ENCODE measurements around the gene TXNL4A.

Gene TXNL4A

DNA sequence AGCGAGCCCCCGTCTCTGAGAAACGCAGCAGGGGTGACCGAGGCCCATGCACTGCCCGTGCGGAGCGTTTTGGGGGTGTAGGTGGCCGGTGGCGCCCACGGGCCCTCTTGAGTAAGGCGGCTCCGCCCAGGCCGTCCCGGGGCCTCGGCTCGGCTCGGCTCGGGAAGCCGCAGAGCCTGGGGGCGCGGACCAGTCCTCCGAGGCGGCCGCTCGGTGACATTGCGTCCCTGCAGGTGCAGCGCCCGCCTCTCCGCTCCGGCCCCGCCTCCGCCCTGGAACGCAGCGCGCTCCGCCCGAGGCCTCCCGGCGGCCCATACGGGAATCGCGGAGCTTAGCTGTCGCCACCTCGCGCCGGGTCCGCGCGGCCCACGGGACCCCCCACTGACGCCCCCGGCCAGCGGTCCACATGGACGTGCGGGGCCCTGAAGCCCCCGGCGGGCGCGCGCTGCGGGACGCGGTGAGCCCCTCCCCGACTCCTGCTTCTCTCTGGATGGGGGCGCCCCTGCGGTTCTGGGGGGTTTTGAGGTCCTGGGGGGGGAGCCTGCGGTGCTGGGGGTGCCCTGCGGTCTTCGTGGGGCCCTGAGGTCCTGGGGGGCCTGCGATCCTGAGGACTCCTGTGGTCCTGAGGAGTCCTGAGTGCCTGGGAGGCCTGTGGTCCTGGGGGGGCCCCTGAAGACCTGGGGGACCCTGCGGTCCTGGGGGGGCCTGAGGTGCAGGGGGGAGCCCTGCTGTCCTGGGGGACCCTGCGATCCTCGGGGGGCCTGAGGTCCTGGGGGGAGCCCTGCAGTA lies 23.8 kb downstream of the TXNL4A start, which contains the start of gene HSBP1L1:
HSBP1L1 (plus strand) TSS at position 314 of the 789 bp plus-strand sequence; CDS start at position 407, 93 bp downstream.
- no peak for DNase-seq (ENCODE audit: low read depth, low spot score)

DNA sequence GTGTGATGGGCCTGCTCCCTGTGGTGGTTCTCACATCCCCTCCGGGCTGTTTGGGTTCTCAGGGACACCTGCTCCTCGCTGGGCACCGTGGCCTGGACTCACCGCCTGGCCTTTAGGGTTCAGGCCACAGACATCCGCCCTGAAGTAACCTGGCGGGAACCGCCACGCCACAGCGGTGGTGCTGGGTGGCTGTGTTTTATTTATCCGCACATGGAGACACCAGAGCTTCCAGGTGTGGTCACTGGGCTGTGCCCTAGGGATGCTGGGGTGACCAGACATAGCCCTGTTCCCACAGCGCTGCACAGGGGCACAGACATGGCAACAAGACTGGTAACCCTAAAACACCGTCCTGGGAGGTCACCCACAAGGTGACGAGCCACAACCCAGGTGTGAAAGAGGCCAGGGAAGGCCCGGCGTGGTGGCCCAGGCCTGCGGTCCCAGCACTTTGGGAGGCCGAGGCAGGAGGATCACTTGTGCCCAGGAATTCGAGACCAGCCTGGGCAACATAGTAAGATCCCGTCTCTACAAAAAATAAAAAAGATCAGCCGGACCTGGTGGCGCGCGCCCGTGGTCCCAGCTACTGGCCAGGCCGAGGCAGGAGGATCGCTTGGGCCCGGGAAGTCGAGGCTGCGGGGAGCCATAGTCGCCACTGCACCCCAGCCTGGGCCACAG lies 24.6 kb downstream of the TXNL4A start:
- DNase-seq (ENCODE audit: low read depth, low spot score): no peak

DNA sequence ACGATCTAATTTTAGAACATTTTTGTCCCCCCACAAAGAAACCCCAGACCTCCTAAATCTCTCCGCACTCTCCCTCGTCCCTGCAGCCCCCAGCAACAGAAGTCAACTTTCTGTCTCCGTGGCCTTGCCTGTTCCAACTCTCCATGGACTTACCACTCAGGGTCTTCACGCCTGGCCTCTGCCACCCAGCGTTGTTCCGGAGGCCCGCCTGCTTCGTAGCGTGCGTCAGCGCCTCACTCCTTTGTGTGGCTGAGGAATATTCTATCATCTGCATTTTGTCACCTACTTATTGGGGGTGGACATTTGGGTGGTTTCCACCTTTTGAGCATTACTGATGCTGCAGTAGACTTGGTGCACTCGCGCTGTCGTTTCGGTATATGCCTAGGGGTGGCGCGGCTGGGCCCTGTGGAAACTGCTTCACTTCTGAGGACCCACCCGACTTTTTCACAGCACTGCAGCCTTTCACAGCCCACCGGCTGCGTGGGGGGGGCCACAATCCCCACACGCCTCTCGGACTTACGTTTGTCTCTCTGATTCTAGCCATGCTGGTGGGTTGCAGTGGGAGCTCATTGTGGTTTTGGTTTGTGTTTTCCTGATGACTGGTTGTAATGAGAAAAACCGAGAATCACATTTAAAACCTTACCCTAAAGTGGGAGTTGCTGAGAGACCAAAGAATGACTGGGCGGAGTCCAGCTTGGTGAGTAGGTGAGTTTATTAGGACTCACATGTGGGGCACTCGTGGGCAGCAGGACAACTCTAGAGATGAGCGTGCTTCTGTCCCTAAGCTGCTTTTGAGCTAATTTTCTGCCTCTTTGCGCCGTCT lies 25.3 kb downstream of the TXNL4A start:
- DNase-seq (ENCODE audit: low read depth, low spot score): no peak

GRCh38 chr18:79962311-79962710 lies 26.1 kb downstream of the TXNL4A start:
- no peak for DNase-seq (ENCODE audit: low read depth, low spot score)

- no peak for DNase-seq (ENCODE audit: low read depth, low spot score)
These were observed 26.7 kb downstream of the TXNL4A start for GRCh38 chr18:79961527-79962291.

DNA sequence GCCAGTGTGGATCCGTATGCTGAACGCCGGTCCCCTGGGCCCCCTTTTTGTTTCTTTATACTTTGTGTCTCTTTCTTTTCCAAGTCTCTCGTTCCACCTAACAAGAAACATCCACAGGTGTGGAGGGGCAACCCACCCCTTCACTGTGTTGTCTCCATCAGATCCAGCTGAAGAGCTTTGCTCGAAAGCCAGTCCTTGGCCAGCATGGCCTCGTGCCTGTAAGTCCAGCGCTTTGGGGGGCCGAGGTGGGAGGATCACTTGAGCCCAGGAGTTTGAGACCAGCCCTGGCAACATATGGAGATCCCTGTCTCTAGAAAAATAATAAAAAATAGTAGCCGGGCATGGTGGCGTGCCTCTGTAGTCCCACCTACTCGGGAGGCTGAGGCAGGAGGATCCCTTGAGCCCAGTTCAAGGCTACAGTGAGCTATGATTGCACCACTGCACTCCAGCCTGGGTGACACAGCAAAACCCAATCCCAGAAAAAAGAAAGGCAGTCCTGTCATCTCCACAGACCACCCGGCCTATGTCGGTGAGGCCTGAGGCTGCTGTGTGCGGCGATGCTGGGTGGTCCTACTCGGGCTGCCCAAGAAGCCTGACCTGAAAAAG lies 27.3 kb downstream of the TXNL4A start:
- DNase-seq (ENCODE audit: low read depth, low spot score): no peak

DNA sequence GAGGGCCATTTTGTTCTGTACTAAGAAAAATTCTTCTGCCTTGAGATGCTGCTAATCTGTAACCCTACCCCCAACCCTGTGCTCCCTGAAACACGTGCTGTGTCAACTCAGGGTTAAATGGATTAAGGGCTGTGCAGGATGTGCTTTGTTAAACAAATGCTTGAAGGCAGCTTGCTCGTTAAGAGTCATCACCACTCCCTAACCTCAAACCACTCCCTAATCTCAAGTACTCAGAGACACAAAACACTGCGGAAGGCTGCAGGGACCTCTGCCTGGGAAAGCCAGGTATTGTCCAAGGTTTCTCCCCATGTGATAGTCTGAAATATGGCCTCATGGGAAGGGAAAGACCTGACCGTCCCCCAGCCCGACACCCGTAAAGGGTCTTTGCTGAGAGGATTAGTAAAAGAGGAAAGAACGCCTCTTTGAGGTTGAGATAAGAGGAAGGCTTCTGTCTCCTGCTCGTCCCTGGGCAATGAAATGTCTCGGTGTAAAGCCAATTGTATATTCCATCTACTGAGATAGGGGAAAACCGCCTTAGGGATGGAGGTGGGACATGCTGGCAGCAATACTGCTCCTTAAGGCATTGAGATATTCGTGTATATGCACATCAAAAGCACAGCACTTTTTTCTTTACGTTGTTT lies 28.1 kb downstream of the TXNL4A start:
- peak; percentile 35 for DNase-seq (ENCODE audit: low read depth, low spot score)

DNA sequence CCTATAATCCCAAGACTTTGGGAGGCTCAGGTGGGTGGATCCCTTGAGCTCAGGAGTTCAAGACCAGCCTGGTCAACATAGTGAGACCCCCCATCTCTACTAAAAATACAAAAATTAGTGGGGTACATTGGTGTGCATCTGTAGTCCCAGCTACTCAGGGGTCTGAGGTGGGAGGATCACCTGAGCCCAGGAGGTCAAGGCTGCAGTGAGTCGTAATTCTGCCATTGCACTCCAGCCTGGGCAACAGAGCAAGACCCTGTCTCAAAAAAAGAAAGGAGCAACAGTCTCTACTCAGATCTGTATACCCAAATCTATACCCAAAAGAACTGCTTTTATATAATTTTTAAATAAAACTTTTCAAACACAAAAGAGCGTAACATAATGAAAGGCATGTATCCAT lies 29.4 kb downstream of the TXNL4A start:
- DNase-seq (ENCODE audit: low read depth, low spot score): no peak

- DNase-seq (ENCODE audit: low read depth, low spot score): no peak
These were observed 32.1 kb downstream of the TXNL4A start for GRCh38 chr18:79956276-79956675.

DNA sequence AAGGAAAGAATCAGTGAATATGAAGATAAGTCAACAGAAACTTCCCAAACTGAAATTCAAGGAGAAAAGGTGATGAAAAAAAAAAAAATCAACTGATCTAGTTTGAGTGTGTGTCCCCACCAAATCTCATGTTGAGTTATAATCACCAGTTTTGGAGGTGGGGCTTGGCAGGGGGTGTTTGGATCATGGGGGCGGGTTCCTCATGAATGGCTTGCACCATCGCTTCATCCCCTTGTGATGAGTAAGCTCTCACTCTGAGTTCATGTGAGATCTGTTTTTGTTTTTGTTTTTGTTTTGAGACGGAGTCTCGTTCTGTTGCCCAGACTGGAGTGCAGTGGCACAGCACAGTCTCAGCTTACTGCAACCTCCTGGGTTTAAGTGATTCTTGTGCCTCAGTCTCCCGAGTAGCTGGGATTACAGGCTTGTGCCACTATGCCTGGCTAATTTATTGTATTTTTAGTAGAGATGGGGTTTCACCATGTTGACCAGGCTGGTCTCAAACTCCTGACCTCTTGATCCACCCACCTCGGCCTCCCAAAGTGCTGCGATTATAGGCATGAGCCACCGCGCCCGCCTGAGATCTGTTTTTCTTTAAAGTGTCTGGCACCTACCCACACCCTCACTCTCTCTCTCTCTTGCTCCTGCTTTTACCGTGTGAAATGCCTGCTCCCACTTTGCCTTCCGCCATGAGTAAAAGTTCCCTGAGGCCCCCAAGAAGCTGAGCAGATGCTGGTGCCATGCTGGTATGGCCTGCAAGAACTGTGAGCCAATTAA lies 32.9 kb downstream of the TXNL4A start:
- DNase-seq (ENCODE audit: low read depth, low spot score): no peak

DNA sequence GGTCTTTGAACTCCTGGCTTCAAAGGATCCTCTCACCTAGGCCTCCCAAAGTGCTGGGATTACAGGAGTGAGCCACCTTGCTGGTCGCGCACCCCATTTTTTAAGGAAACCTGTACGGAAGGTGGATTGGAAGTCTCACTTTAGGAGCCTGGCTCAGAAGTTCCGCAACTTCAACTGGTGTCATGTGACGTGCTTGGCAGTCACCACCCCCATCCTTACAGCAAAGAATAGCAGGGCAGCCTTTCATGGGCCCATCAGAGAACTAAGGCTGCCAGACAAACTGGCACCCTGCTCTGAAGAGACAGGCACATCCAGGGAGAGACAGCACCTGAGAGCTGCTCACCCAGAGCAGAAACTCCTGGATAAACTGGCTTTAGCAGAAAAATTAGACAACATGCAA lies 33.6 kb downstream of the TXNL4A start:
- no peak for DNase-seq (ENCODE audit: low read depth, low spot score)

GRCh38 chr18:79953971-79954651 lies 34.3 kb downstream of the TXNL4A start:
- DNase-seq (ENCODE audit: low read depth, low spot score): no peak

DNA sequence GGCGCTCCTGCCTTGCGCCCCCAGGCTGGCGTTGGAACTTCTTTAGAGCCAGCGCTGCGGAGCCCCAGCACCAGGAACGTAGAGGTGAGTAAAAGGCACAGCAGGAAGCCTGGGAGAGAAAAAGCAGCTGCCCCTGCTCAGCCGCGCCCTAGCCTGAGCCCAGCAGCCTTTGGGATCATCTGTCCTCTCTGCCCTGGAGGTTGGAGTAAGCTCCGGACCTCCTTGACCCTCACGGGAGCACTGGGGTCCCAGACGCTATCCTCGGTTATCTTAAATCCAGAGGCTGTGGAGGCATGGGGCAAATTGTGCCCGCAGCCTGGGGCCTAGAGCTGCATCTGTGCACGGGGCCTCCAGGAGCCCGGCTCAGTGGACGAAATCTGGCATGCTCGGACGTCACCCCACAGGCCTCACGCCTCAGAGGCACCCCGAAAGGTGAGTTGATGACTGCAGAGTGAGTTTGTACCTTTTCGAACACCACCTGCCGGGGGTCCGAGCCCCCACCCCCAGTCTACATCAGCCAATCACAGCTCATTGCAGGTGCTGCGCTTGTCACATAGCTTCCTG lies 35.3 kb downstream of the TXNL4A start:
- DNase-seq (ENCODE audit: low read depth, low spot score): no peak

DNA sequence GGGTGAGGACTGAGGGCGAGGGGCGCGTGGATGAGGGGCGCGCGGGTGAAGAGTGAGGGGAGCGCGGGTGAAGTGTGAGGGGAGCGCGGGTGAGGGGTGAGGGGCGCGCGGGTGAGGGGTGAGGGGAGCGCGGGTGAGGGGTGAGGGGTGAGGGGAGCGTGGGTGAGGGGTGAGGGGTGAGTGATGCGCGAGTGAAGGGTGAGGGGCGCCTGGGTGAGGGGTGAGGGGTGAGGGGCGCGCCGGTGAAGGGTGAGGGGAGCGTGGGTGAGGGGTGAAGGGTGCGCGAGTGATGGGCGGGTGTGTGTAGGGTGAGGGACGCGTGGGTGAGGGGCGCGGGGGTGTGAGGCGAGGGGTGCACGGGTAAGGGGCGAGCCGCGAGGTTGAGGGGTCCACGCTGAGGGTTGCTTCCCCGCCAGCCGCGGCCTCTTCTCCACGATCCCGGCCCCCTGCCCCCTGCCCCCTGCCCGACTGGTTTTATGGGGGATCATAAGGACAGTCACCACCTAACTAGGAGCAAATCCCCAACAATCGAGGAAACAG lies 35.8 kb downstream of the TXNL4A start:
- no peak for DNase-seq (ENCODE audit: low read depth, low spot score)

- no peak for DNase-seq (ENCODE audit: low read depth, low spot score)
These were observed 36.6 kb downstream of the TXNL4A start, which contains the start of gene SLC66A2 for GRCh38 chr18:79951545-79952455. TSS of gene SLC66A2 (minus strand) at chr18:79951653. CDS start at chr18:79950926, 727 bp downstream.

DNA sequence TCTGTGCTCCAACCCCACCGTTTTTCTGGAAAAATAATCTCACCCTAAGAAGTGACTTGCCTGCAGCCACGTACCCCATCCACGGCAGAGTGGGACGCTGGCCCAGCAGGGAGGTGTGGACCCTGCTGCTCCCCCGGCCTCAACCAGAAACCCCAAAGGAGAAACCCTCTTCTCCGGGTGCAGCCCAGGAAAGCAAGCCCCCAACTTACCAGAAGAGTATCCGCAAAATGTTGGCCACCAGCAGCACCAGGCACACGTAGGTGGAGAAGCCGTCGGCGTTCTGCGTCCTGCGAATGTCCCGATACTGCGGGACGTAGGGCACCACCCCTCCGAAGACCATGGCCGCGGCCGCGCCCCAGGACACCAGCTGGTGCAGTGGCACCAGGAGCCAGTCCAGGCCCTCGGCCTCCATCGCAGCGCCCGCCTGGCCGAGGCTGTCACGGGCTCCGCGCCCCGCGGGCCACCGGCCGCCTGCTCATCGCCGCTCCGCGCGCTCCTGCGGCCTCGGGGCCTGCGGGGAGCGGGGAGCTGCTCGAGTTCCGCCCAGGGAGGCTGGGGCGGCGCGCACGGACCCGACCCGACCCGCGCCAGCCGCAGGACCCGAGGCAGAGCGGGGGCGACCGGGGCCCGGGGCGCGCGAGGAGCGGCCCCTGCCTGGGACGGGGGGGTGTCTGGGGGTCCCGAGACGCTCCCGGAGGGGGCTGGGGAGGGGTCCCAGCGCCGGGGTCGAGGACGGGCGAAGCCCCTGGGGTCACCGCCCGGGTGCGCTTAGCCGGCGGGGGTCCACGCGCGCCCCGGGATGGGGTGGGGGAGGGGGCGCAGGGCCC lies 37.6 kb downstream of the TXNL4A start:
- DNase-seq (ENCODE audit: low read depth, low spot score): no peak

All from iPS DF 19.7 (cell line).